ENCODE results near the gene STOX2. TPM values are rescaled to one million over a fixed set of nuclear protein-coding genes. Genes with fewer than 3 reads are reported as not detected.
A peak's percentile ranks its signal among the peaks of the same experiment; 100 is the strongest.

The STOX2 gene, protein sequence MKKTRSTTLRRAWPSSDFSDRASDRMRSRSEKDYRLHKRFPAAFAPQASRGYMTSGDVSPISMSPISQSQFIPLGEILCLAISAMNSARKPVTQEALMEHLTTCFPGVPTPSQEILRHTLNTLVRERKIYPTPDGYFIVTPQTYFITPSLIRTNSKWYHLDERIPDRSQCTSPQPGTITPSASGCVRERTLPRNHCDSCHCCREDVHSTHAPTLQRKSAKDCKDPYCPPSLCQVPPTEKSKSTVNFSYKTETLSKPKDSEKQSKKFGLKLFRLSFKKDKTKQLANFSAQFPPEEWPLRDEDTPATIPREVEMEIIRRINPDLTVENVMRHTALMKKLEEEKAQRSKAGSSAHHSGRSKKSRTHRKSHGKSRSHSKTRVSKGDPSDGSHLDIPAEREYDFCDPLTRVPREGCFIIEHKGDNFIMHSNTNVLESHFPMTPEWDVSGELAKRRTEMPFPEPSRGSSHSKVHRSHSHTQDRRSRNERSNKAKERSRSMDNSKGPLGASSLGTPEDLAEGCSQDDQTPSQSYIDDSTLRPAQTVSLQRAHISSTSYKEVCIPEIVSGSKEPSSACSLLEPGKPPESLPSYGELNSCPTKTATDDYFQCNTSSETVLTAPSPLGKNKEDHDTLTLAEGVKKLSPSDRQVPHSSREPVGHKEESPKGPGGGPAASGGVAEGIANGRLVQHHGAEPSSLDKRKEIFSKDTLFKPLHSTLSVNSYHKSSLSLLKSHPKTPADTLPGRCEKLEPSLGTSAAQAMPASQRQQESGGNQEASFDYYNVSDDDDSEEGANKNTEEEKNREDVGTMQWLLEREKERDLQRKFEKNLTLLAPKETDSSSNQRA (N-terminal part only)
- total RNA-seq = 5.3 TPM
- 1.3 TPM for polyA plus RNA-seq
- long read RNA-seq, donor 1 = 0 reads
- long read RNA-seq, donor 2 = 0 reads
- long read RNA-seq, donor 3 = 0 reads
- long read RNA-seq, donor 4 = 0 reads
- long read RNA-seq, donor 5 = 0 reads
- long read RNA-seq, donor 6, partial matches to known transcripts = 0 of 1 reads
- long read RNA-seq, donor 6, other reads (novel, unspliced or antisense) = 0 of 1 reads
- long read RNA-seq, donor 7 = 0 reads
- long read RNA-seq, donor 8 = 0 reads
- long read RNA-seq, donor 9 = 0 reads
- long read RNA-seq, donor 10 = 0 reads

DNA sequence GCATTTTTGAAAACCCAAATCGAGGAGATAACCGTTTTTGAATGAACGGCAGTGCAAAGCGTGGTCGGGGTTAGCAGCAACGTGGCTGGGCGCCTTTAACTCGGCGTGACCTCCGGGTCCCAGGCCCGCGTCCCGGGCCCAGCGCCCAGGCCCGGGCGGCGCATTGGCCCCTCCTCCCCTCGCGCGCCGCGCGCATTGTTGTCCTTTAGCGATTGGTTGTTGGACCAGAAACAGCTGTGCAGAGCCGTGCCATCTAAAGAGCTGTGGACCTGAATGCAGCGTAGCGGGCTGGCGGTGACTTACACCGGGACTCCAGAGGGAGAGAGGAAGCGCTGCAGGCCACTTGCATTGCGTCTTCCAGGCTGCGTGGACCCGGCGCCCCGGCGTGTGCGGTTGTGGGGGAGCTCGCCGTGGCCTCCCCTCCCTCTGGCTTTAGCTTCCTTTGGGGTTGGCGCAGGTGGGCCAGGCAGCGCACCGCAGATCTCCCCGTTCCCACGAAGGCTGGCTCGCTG lies at the start of gene STOX2:
STOX2 (plus strand) TSS at position 227 of the 512 bp plus-strand sequence. CDS start 1,484 bp downstream, outside the sequence.
- H3K4me3 ChIP-seq (ENCODE audit: low read length in 2 of 2) = peak within 1 kb of the TSS; percentile 40 to 50
- no peak within 1 kb of the TSS for H3K27ac ChIP-seq (ENCODE audit: low read depth in 1 of 2, low read length in 1 of 2)
- H3K27me3 ChIP-seq (ENCODE audit: control insufficient read depth in 2 of 2, insufficient read depth in 1 of 2, low read length in 1 of 2) = peaks cover 31 to 54% of the 10 kb centered on the region in 2 donors
- no peaks in the 10 kb centered on the region for H3K36me3 ChIP-seq (ENCODE audit: control insufficient read depth in 2 of 2, insufficient read depth in 2 of 2, low read length in 1 of 2)
- peaks cover 0 to 2% of the 10 kb centered on the region in 2 donors for H3K9me3 ChIP-seq (ENCODE audit: control insufficient read depth in 2 of 2, insufficient read depth in 1 of 2, low read length in 1 of 2)
- WGBS = 2% methylated on average over 45 of the region's 45 CpGs
- H3K4me1 ChIP-seq (ENCODE audit: control insufficient read depth in 2 of 2, insufficient read depth in 2 of 2, low read length in 2 of 2) = peaks cover 2 to 18% of the 10 kb centered on the region in 2 donors
- peak in 7 of 9 donors; percentile 21 to 68 (median 34) for DNase-seq (ENCODE audit: low read depth in 6 of 9, low spot score in 9 of 9)

DNA sequence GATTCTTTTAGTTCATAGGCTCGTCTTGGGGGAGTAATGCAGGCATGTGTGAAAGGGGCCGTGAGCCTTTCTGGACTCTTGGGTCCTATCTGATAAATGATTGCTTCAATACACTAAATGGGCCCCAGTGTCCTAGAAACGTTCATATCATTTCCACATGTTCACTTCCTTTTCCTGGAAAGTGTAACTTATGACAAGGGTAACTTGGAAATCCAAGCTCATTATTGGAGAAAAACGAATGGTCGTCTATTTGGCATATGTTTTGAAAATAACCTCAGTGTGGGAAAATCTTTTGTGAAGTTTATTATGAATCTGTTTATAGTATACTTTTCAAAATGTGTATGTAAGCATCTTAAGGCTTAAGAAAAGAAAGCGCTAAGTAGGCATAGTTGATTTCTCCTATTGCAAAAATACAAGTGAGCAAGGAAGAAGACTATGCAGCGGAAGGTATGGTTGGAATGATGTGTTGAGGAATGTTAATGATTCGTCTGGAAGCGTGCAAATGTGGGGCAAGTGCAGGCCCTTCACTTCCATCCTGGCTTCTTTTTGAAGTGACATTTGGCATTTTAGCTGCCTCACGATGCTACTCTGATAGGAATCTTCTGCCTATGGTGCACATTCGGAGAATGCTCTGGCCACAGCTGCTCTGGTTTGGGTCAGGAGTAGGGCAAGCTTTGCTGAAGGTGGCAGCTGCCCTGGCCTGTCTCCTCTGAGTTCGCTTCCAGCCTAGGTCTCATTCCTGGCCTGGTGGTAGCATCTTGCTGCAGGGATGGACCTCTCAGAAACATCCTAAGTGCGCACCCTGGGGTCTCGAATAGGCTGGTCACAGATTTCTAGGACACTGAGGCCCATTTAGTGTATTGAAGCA lies 49.5 kb upstream of the STOX2 start:
- 90% methylated on average over 14 of the region's 14 CpGs for WGBS
- Histone ChIP-seq H3K36me3 (ENCODE audit: control insufficient read depth in 2 of 2, insufficient read depth in 2 of 2, low read length in 1 of 2) (no peaks in the 10 kb centered on the region), H3K4me1 (ENCODE audit: control insufficient read depth in 2 of 2, insufficient read depth in 2 of 2, low read length in 2 of 2) (no peaks in the 10 kb centered on the region)

DNA sequence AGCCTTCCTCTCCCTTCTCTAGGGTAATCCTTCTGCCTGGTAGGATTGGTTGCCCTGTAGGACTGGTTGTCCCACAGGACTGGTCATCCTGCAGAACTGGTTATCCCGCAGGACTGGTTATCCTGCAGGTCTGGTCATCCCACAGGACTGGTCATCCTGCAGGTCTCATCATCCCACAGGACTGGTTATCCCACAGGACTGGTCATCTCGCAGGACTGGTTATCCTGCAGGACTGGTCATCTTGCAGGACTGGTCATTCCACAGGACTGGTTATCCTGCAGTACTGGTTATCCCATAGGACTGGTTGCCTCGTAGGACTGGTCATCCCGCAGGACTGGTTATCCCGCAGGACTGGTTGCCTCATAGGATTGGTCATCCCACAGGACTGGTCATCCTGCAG lies 48.1 kb upstream of the STOX2 start:
- H3K9me3 ChIP-seq (ENCODE audit: control insufficient read depth in 2 of 2, insufficient read depth in 1 of 2, low read length in 1 of 2) = no peaks in the 10 kb centered on the region
- H3K4me1 ChIP-seq (ENCODE audit: control insufficient read depth in 2 of 2, insufficient read depth in 2 of 2, low read length in 2 of 2) = no peaks in the 10 kb centered on the region
- H3K27ac ChIP-seq (ENCODE audit: low read depth in 1 of 2, low read length in 1 of 2) = no peak overlapping the region
- 94% methylated on average over 5 of the region's 5 CpGs for WGBS
- H3K27me3 ChIP-seq (ENCODE audit: control insufficient read depth in 2 of 2, insufficient read depth in 1 of 2, low read length in 1 of 2) = peaks cover 0 to 15% of the 10 kb centered on the region in 2 donors
- H3K36me3 ChIP-seq (ENCODE audit: control insufficient read depth in 2 of 2, insufficient read depth in 2 of 2, low read length in 1 of 2) = no peaks in the 10 kb centered on the region
- DNase-seq (ENCODE audit: low read depth in 6 of 9, low spot score in 9 of 9) = no peak
- no peak overlapping the region for H3K4me3 ChIP-seq (ENCODE audit: low read length in 2 of 2)

More for the DNA sequence above, 49.5 kb upstream of the STOX2 start:
- no peak overlapping the region for H3K4me3 ChIP-seq (ENCODE audit: low read length in 2 of 2)
- no peaks in the 10 kb centered on the region for H3K9me3 ChIP-seq (ENCODE audit: control insufficient read depth in 2 of 2, insufficient read depth in 1 of 2, low read length in 1 of 2)
- peaks cover 0 to 15% of the 10 kb centered on the region in 2 donors for H3K27me3 ChIP-seq (ENCODE audit: control insufficient read depth in 2 of 2, insufficient read depth in 1 of 2, low read length in 1 of 2)
- no peak overlapping the region for H3K27ac ChIP-seq (ENCODE audit: low read depth in 1 of 2, low read length in 1 of 2)
- DNase-seq (ENCODE audit: low read depth in 6 of 9, low spot score in 9 of 9) = no peak

DNA sequence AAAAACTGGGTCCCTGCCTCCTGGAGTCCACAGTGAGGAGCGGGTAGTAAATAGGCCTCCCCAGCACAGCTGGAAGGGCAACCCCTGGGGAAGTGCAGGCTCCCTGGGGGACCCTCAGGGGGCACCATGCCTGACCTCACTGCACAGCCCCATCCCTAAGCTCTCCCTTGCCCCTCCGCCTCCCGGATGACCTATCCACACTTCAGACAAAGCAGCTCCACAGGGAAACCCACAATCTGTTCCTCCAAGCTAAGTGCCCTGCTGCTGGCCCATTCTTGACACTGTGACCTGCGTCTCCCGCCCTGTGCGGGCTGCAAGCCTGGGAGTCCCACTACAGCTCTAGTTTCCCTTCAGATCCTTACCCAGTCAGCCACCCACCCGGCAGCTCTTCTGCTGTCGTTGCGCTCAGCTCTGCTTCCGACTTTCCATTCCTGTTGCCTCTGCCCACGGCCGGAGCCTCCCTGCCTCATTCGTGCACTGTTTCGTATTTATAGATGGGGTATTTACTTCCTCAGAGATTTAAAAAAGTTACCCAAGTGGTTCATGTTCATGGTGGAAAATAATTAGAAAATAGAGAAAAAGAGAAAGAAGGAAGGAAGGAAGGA lies 47.0 kb upstream of the STOX2 start:
- WGBS = 86% methylated on average over 14 of the region's 14 CpGs
- no peaks in the 10 kb centered on the region for H3K36me3 ChIP-seq (ENCODE audit: control insufficient read depth in 2 of 2, insufficient read depth in 2 of 2, low read length in 1 of 2)
- H3K9me3 ChIP-seq (ENCODE audit: control insufficient read depth in 2 of 2, insufficient read depth in 1 of 2, low read length in 1 of 2) = no peaks in the 10 kb centered on the region
- H3K4me1 ChIP-seq (ENCODE audit: control insufficient read depth in 2 of 2, insufficient read depth in 2 of 2, low read length in 2 of 2) = no peaks in the 10 kb centered on the region
- H3K27ac ChIP-seq (ENCODE audit: low read depth in 1 of 2, low read length in 1 of 2) = no peak overlapping the region
- peaks cover 0 to 15% of the 10 kb centered on the region in 2 donors for H3K27me3 ChIP-seq (ENCODE audit: control insufficient read depth in 2 of 2, insufficient read depth in 1 of 2, low read length in 1 of 2)
- DNase-seq (ENCODE audit: low read depth in 6 of 9, low spot score in 9 of 9) = no peak
- no peak overlapping the region for H3K4me3 ChIP-seq (ENCODE audit: low read length in 2 of 2)

DNA sequence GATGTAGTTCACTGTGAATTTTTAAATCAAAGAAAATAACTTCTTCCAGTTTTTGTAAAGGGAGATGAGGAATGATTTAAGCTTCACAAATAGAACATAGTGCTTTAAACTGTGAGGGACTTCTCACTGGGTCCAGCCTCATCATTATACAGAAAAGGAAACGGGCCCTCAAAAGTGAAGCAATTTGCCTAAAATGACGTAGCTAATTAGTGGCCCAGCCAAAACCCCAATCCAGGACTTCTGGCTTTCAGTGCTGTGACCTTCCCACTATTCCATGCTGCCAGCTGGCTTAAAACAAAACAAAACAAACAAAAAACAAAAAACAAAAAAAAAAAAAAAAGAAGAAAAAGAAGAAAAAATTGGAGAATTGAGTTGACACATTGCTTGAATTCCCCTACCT lies 45.0 kb upstream of the STOX2 start:
- Histone ChIP-seq H3K27ac (ENCODE audit: low read depth in 1 of 2, low read length in 1 of 2) (no peak overlapping the region), H3K4me3 (ENCODE audit: low read length in 2 of 2) (no peak overlapping the region), H3K27me3 (ENCODE audit: control insufficient read depth in 2 of 2, insufficient read depth in 1 of 2, low read length in 1 of 2) (peaks cover 2 to 15% of the 10 kb centered on the region in 2 donors), H3K36me3 (ENCODE audit: control insufficient read depth in 2 of 2, insufficient read depth in 2 of 2, low read length in 1 of 2) (no peaks in the 10 kb centered on the region), H3K9me3 (ENCODE audit: control insufficient read depth in 2 of 2, insufficient read depth in 1 of 2, low read length in 1 of 2) (no peaks in the 10 kb centered on the region), H3K4me1 (ENCODE audit: control insufficient read depth in 2 of 2, insufficient read depth in 2 of 2, low read length in 2 of 2) (no peaks in the 10 kb centered on the region)
- 91% methylated on average over 2 of the region's 2 CpGs for WGBS
- DNase-seq (ENCODE audit: low read depth in 6 of 9, low spot score in 9 of 9) = no peak

DNA sequence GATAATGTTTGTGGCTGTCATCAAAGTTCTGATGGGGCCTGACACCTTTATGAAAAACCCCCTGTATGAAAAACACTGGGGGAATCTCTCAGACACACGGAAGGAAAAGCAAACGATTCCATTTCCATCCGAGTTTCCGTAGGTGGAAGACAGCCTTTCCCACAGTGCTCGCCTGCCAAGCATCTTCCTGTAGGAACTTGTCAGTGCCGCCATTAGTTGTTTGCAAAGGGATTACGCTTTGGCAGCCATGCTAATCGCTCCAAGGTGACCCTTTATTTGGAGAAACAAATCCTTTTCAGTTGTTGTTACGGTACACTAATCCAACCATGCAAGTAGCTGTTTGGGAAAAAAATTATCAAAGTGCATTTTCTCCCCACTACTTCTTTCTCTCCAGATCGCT lies 44.4 kb upstream of the STOX2 start:
- H3K4me3 ChIP-seq (ENCODE audit: low read length in 2 of 2) = no peak overlapping the region
- H3K27me3 ChIP-seq (ENCODE audit: control insufficient read depth in 2 of 2, insufficient read depth in 1 of 2, low read length in 1 of 2) = peaks cover 2 to 15% of the 10 kb centered on the region in 2 donors
- no peaks in the 10 kb centered on the region for H3K36me3 ChIP-seq (ENCODE audit: control insufficient read depth in 2 of 2, insufficient read depth in 2 of 2, low read length in 1 of 2)
- H3K27ac ChIP-seq (ENCODE audit: low read depth in 1 of 2, low read length in 1 of 2) = no peak overlapping the region
- WGBS = 94% methylated on average over 10 of the region's 10 CpGs
- H3K9me3 ChIP-seq (ENCODE audit: control insufficient read depth in 2 of 2, insufficient read depth in 1 of 2, low read length in 1 of 2) = no peaks in the 10 kb centered on the region
- H3K4me1 ChIP-seq (ENCODE audit: control insufficient read depth in 2 of 2, insufficient read depth in 2 of 2, low read length in 2 of 2) = no peaks in the 10 kb centered on the region
- no peak for DNase-seq (ENCODE audit: low read depth in 6 of 9, low spot score in 9 of 9)

DNA sequence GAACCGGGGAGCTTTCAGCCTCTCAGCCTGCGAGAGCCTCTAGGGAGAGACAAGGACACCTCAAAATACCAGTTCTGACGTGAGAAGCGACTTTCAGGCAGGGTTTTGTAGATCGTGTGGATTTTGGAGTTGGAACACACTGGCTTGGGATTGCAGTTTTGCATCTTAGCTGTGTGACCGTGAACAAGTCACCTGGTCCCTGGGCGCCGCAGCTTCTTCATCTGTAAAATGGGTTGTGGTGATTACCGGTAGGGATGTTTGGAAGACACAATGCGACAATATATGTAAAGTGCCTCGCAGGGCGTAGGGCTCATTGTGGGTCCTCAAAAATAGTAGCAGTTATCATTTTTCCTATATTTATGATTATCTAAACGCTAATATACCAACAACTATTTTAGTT lies 43.7 kb upstream of the STOX2 start:
- 96% methylated on average over 13 of the region's 13 CpGs for WGBS
- Histone ChIP-seq H3K9me3 (ENCODE audit: control insufficient read depth in 2 of 2, insufficient read depth in 1 of 2, low read length in 1 of 2) (no peaks in the 10 kb centered on the region), H3K27ac (ENCODE audit: low read depth in 1 of 2, low read length in 1 of 2) (no peak overlapping the region), H3K4me1 (ENCODE audit: control insufficient read depth in 2 of 2, insufficient read depth in 2 of 2, low read length in 2 of 2) (no peaks in the 10 kb centered on the region), H3K27me3 (ENCODE audit: control insufficient read depth in 2 of 2, insufficient read depth in 1 of 2, low read length in 1 of 2) (peaks cover 2 to 14% of the 10 kb centered on the region in 2 donors), H3K4me3 (ENCODE audit: low read length in 2 of 2) (no peak overlapping the region), H3K36me3 (ENCODE audit: control insufficient read depth in 2 of 2, insufficient read depth in 2 of 2, low read length in 1 of 2) (no peaks in the 10 kb centered on the region)
- no peak for DNase-seq (ENCODE audit: low read depth in 6 of 9, low spot score in 9 of 9)

All from thymus (tissue), 14 donors.